MM.1S (cell line): Measurements from ENCODE around the gene CD81.

ENCODE experiments used
- DNase-seq: peaks from one replicate; pipeline ENCODE4 v3.0.0-alpha.2; 2015
- H2AFZ ChIP-seq: fragments of 300-600 bp; sonication (generic); 2 replicates; pipeline ENCODE4 v1.6.0; 2016; ENCODE audit warnings: antibody characterized with exemption, low read length
- H3F3A ChIP-seq: fragments of 300-600 bp; sonication (generic); 2 replicates; pipeline ENCODE4 v1.6.1; 2016; ENCODE audit warnings: mild to moderate bottlenecking, antibody characterized with exemption, low read length, moderate library complexity, mixed read lengths; ENCODE audit not compliant: insufficient read depth
- H3K27ac ChIP-seq: fragments of 300-600 bp; sonication (generic); 2 replicates; pipeline ENCODE4 v1.5.1; 2016; ENCODE audit warnings: mild to moderate bottlenecking, low read length
- H3K27me3 ChIP-seq: fragments of 300-600 bp; sonication (generic); replicated peaks from 2 replicates; pipeline ENCODE4 v1.6.0; 2016; ENCODE audit warnings: low read length; ENCODE audit not compliant: insufficient read depth
- H3K36me3 ChIP-seq: fragments of 300-600 bp; sonication (generic); replicated peaks from 2 replicates; pipeline ENCODE4 v1.6.1; 2016; ENCODE audit warnings: mild to moderate bottlenecking, low read length, mixed read lengths; ENCODE audit not compliant: insufficient read depth
- H3K4me1 ChIP-seq: fragments of 300-600 bp; sonication (generic); 2 replicates; pipeline ENCODE4 v1.6.1; 2016; ENCODE audit warnings: low read length, mixed read lengths
- H3K4me2 ChIP-seq: fragments of 300-600 bp; sonication (generic); 2 replicates; pipeline ENCODE4 v1.6.0; 2016; ENCODE audit warnings: low read depth, low read length
- H3K4me3 ChIP-seq: fragments of 300-600 bp; sonication (generic); 2 replicates; pipeline ENCODE4 v1.5.1; 2016; ENCODE audit warnings: low read length, mixed read lengths
- H3K79me2 ChIP-seq: fragments of 300-600 bp; sonication (generic); 2 replicates; pipeline ENCODE4 v1.6.1; 2016; ENCODE audit warnings: mixed run types, low read length, mixed read lengths
- H3K9ac ChIP-seq: fragments of 300-600 bp; sonication (generic); 2 replicates; pipeline ENCODE4 v1.6.1; 2016; ENCODE audit warnings: low read length, mixed read lengths
- H3K9me2 ChIP-seq: fragments of 300-600 bp; sonication (generic); replicated peaks from 2 replicates; pipeline ENCODE4 v1.6.1; 2016; ENCODE audit warnings: mild to moderate bottlenecking, low read length, mixed read lengths; ENCODE audit not compliant: insufficient read depth
- H3K9me3 ChIP-seq: fragments of 300-600 bp; sonication (generic); replicated peaks from 2 replicates; pipeline ENCODE4 v1.6.1; 2016; ENCODE audit warnings: mild to moderate bottlenecking, low read length, mixed read lengths; ENCODE audit not compliant: insufficient read depth
- H4K20me1 ChIP-seq: fragments of 300-600 bp; sonication (generic); 2 replicates; pipeline ENCODE4 v1.6.1; 2016; ENCODE audit warnings: mild to moderate bottlenecking, low read length, moderate library complexity, mixed read lengths; ENCODE audit not compliant: insufficient read depth
- EZH2 ChIP-seq: fragments of 300-600 bp; sonication (generic); optimal IDR thresholded peaks from 2 replicates; pipeline ENCODE3; 2017; ENCODE audit warnings: low read depth, mild to moderate bottlenecking, antibody characterized with exemption, low read length, mixed read lengths
- EZH2phosphoT487 ChIP-seq: fragments of 300-600 bp; sonication (generic); IDR thresholded peaks from 2 replicates; pipeline ENCODE4 v1.6.1; 2018; ENCODE audit warnings: antibody characterized with exemption, low read length
- TF ChIP-seq, protein P1 (sequence below): fragments of 300-600 bp; sonication (generic); IDR thresholded peaks from 2 replicates; pipeline ENCODE4 v1.5.1; 2016; ENCODE audit warnings: antibody characterized with exemption, low read length, mixed read lengths

The CD81 gene

DNA sequence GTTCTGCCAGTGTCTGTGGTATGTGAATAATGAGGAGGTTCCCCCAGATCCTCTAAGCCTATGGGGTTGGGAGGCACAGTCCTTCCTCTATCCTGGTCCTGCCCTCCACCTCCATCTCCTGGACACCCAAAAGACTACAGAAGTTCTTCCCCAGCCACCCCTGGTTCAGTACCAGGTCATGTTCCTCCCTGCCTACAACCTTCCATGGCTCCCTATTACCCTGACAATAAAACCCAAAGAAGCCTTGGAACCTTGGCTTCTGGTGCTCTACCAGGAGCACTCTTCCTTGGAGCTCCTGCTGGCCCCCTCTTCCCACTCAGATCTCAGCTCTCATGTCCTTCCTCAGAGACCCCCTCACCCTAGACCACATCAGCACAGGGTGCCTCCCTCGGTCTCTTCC, 54.3 kb downstream of the CD81 start:
- Histone ChIP-seq H3K27me3 (peaks cover 14% of the 10 kb centered on the region), H3K4me2 (no peak overlapping the region), H3K36me3 (no peaks in the 10 kb centered on the region), H3F3A (no peaks in the 10 kb centered on the region), H3K4me3 (no peak overlapping the region), H3K27ac (no peak overlapping the region), H3K9me3 (no peaks in the 10 kb centered on the region), H3K9me2 (no peaks in the 10 kb centered on the region), H4K20me1 (no peaks in the 10 kb centered on the region), H3K4me1 (no peaks in the 10 kb centered on the region), H2AFZ (no peak overlapping the region), H3K9ac (no peak overlapping the region), H3K79me2 (no peaks in the 10 kb centered on the region)
- TF ChIP-seq EZH2phosphoT487 = no peak
- no peak for TF ChIP-seq EZH2
- TF ChIP-seq, protein P1, sequence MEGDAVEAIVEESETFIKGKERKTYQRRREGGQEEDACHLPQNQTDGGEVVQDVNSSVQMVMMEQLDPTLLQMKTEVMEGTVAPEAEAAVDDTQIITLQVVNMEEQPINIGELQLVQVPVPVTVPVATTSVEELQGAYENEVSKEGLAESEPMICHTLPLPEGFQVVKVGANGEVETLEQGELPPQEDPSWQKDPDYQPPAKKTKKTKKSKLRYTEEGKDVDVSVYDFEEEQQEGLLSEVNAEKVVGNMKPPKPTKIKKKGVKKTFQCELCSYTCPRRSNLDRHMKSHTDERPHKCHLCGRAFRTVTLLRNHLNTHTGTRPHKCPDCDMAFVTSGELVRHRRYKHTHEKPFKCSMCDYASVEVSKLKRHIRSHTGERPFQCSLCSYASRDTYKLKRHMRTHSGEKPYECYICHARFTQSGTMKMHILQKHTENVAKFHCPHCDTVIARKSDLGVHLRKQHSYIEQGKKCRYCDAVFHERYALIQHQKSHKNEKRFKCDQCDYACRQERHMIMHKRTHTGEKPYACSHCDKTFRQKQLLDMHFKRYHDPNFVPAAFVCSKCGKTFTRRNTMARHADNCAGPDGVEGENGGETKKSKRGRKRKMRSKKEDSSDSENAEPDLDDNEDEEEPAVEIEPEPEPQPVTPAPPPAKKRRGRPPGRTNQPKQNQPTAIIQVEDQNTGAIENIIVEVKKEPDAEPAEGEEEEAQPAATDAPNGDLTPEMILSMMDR = no peak
- no peak for DNase-seq

- no peak overlapping the region for H3K27ac ChIP-seq
- H3K9me3 ChIP-seq = no peaks in the 10 kb centered on the region
- no peak overlapping the region for H3K4me2 ChIP-seq
- H3K27me3 ChIP-seq = 0 out of 2 replicates have a peak, but pooled peaks cover 5% of the 10 kb centered on the region
- no peaks in the 10 kb centered on the region for H3K36me3 ChIP-seq
- no peaks in the 10 kb centered on the region for H3K79me2 ChIP-seq
- H3K4me1 ChIP-seq = no peaks in the 10 kb centered on the region
- H2AFZ ChIP-seq = no peak overlapping the region
- DNase-seq = no peak
- TF ChIP-seq EZH2phosphoT487 (no peak), EZH2 (no peak)
- TF ChIP-seq, protein P1 = no peak
- no peak overlapping the region for H3K4me3 ChIP-seq
- no peak overlapping the region for H3K9ac ChIP-seq
- H4K20me1 ChIP-seq = no peaks in the 10 kb centered on the region
- H3K9me2 ChIP-seq = no peaks in the 10 kb centered on the region
- no peaks in the 10 kb centered on the region for H3F3A ChIP-seq
Measured at GRCh38 chr11:2432171-2432621, 55.1 kb downstream of the CD81 start.

DNA sequence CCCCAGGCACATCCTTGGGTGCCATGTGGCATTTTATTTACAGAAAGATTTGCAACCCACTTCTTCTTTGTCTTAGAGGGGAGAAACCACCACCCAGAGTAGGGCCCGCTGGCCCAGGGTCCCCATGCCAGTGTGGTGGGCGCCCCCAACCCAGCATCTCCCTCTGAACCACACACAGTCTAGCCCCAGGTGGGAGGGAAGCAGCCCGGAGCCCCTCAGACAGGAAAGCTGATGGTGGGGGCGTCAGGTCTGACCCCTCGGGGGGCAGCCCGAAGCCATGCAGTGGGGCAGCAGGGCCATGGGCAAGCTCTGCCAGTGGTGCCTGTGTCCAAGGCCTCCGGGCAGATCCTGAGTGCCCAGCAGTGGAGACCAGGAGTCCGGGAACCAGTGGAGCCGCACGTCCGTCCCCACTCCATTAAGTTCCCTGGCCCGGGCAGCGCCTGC, 55.5 kb downstream of the CD81 start:
- no peaks in the 10 kb centered on the region for H3K4me1 ChIP-seq
- H3K9ac ChIP-seq = no peak overlapping the region
- H3K79me2 ChIP-seq = no peaks in the 10 kb centered on the region
- no peaks in the 10 kb centered on the region for H3K36me3 ChIP-seq
- H3K27me3 ChIP-seq = 0 out of 2 replicates have a peak, but pooled peaks cover under 1% of the 10 kb centered on the region
- DNase-seq = no peak
- H2AFZ ChIP-seq = no peak overlapping the region
- H3K4me2 ChIP-seq = no peak overlapping the region
- no peak overlapping the region for H3K27ac ChIP-seq
- H4K20me1 ChIP-seq = no peaks in the 10 kb centered on the region
- H3K9me3 ChIP-seq = no peaks in the 10 kb centered on the region
- no peak overlapping the region for H3K4me3 ChIP-seq
- TF ChIP-seq, protein P1 = no peak
- no peak for TF ChIP-seq EZH2phosphoT487
- no peak for TF ChIP-seq EZH2
- no peaks in the 10 kb centered on the region for H3K9me2 ChIP-seq
- H3F3A ChIP-seq = no peaks in the 10 kb centered on the region
